GM18505 (cell line): ENCODE data around the gene CCDC54.
A peak's percentile ranks its signal among the peaks of the same experiment; 100 is the strongest.

Experiments
- ATAC-seq: cut with Tn5 transposase; IDR thresholded peaks from one replicate; pipeline ENCODE4 v1.9.1; 2021; ENCODE audit not compliant: unreplicated experiment
- POLR2A ChIP-seq: IDR thresholded peaks from 4 replicates; pipeline ENCODE4 v1.6.1; 2011; ENCODE audit warnings: borderline replicate concordance; ENCODE audit not compliant: insufficient read depth, insufficient read length; ENCODE audit errors: extremely low read depth

Gene CCDC54

GRCh38 chr3:107408513-107408912 is 31.3 kb downstream of the CCDC54 start:
- no peak for ATAC-seq
- TF ChIP-seq POLR2A = no peak

- ATAC-seq = no peak
- no peak for TF ChIP-seq POLR2A
Observed at GRCh38 chr3:107409365-107409764, 32.1 kb downstream of the CCDC54 start.

GRCh38 chr3:107410606-107411005 is 33.4 kb downstream of the CCDC54 start:
- ATAC-seq = no peak
- TF ChIP-seq POLR2A = no peak

- ATAC-seq = no peak
Observed at GRCh38 chr3:107411056-107411455, 33.8 kb downstream of the CCDC54 start.

GRCh38 chr3:107411779-107412178 is 34.5 kb downstream of the CCDC54 start:
- ATAC-seq = no peak
- TF ChIP-seq POLR2A = no peak

More at GRCh38 chr3:107411056-107411455, 33.8 kb downstream of the CCDC54 start:
- TF ChIP-seq POLR2A = no peak

- no peak for ATAC-seq
- no peak for TF ChIP-seq POLR2A
Observed at GRCh38 chr3:107412376-107412775, 35.1 kb downstream of the CCDC54 start.

- no peak for TF ChIP-seq POLR2A
- ATAC-seq = no peak
Observed at GRCh38 chr3:107413264-107413663, 36.0 kb downstream of the CCDC54 start.

GRCh38 chr3:107414325-107414964 is 37.2 kb downstream of the CCDC54 start:
- ATAC-seq = peak; percentile 91
- TF ChIP-seq POLR2A = no peak

- no peak for ATAC-seq
Observed at GRCh38 chr3:107416138-107416537, 38.9 kb downstream of the CCDC54 start.

GRCh38 chr3:107416886-107417285 is 39.6 kb downstream of the CCDC54 start:
- no peak for ATAC-seq
- TF ChIP-seq POLR2A = no peak

More at GRCh38 chr3:107416138-107416537, 38.9 kb downstream of the CCDC54 start:
- TF ChIP-seq POLR2A = no peak

GRCh38 chr3:107421170-107421792 is 44.0 kb downstream of the CCDC54 start:
- ATAC-seq = no peak
- no peak for TF ChIP-seq POLR2A

GRCh38 chr3:107421881-107422280 is 44.6 kb downstream of the CCDC54 start:
- TF ChIP-seq POLR2A = no peak
- ATAC-seq = no peak

- ATAC-seq = no peak
- no peak for TF ChIP-seq POLR2A
Observed at GRCh38 chr3:107425033-107425432, 47.8 kb downstream of the CCDC54 start.

GRCh38 chr3:107426223-107426622 is 49.0 kb downstream of the CCDC54 start:
- no peak for ATAC-seq
- TF ChIP-seq POLR2A = no peak
